Endothelial cell of umbilical vein (primary cell): ENCODE data around the gene CARD9.

Experiments used
- CTCF ChIP-seq, 2 donors: IDR thresholded peaks; 1 replicate in 1 of 2; 2 replicates in 1 of 2; pipeline ENCODE4 v1.5.1; 2011; ENCODE audit warnings: low read length in 2 of 2, mild to moderate bottlenecking in 2 of 2, moderate library complexity in 2 of 2, control low read depth in 1 of 2, inconsistent platforms in 1 of 2, low read depth in 1 of 2; ENCODE audit not compliant: insufficient read depth in 1 of 2; ENCODE audit errors: extremely low read depth in 1 of 2
- POLR2AphosphoS5 ChIP-seq: IDR thresholded peaks from 2 replicates; pipeline ENCODE4 v1.6.1; 2012; ENCODE audit warnings: low read depth, mild to moderate bottlenecking, control low read depth, low read length, moderate library complexity; ENCODE audit not compliant: insufficient read depth

- no peak for TF ChIP-seq CTCF (IDR thresholded peaks at IDR 0.05; ENCODE audit: extremely low read depth in 1 of 2, insufficient read depth in 1 of 2, low read depth in 1 of 2, low read length in 2 of 2)
- no peak for TF ChIP-seq POLR2AphosphoS5
Measured at GRCh38 chr9:136399176-136400037, 25.9 kb upstream of the CARD9 start.
